ENCODE results near the gene RUNDC3A. TPM values are rescaled to one million over a fixed set of nuclear protein-coding genes. Genes with fewer than 3 reads are reported as not detected.

The RUNDC3A gene
- total RNA-seq, 1 donor from 2014 or later: 0.60 TPM

GRCh38 chr17:44315760-44316731 lies 7.6 kb downstream of the RUNDC3A start:
- Mint-ChIP-seq H3K9me3 (no peaks in the 10 kb centered on the region), H3K27me3 (ENCODE audit: low read depth) (peaks cover 72% of the 10 kb centered on the region), H3K4me3 (peak overlapping the region; percentile 62), H3K36me3 (peaks cover 6% of the 10 kb centered on the region), H3K4me1 (peaks cover 10% of the 10 kb centered on the region), H3K27ac (no peak overlapping the region)
- no peak for DNase-seq (ENCODE audit: low spot score in 2 of 2, unreplicated experiment in 2 of 2)
- TF ChIP-seq CTCF (IDR thresholded peaks at IDR 0.05; ENCODE audit: unreplicated experiment): no peak

- no peak for DNase-seq (ENCODE audit: low spot score in 2 of 2, unreplicated experiment in 2 of 2)
- H3K4me1 Mint-ChIP-seq: peaks cover 10% of the 10 kb centered on the region
- no peaks in the 10 kb centered on the region for H3K9me3 Mint-ChIP-seq
- peaks cover 6% of the 10 kb centered on the region for H3K36me3 Mint-ChIP-seq
- TF ChIP-seq CTCF (IDR thresholded peaks at IDR 0.05; ENCODE audit: unreplicated experiment): no peak
- no peak overlapping the region for H3K4me3 Mint-ChIP-seq
- peaks cover 59% of the 10 kb centered on the region for H3K27me3 Mint-ChIP-seq (ENCODE audit: low read depth)
- H3K27ac Mint-ChIP-seq: no peak overlapping the region
These were observed 9.1 kb downstream of the RUNDC3A start for GRCh38 chr17:44317545-44317944.

- peaks cover 52% of the 10 kb centered on the region for H3K27me3 Mint-ChIP-seq (ENCODE audit: low read depth)
- no peak for DNase-seq (ENCODE audit: low spot score in 2 of 2, unreplicated experiment in 2 of 2)
- no peaks in the 10 kb centered on the region for H3K9me3 Mint-ChIP-seq
- peaks cover 10% of the 10 kb centered on the region for H3K4me1 Mint-ChIP-seq
- no peak for TF ChIP-seq CTCF (IDR thresholded peaks at IDR 0.05; ENCODE audit: unreplicated experiment)
- peaks cover 6% of the 10 kb centered on the region for H3K36me3 Mint-ChIP-seq
- no peak overlapping the region for H3K4me3 Mint-ChIP-seq
- H3K27ac Mint-ChIP-seq: no peak overlapping the region
These were observed 9.9 kb downstream of the RUNDC3A start for GRCh38 chr17:44318077-44318892.

GRCh38 chr17:44320066-44320465 lies 11.7 kb downstream of the RUNDC3A start:
- H3K27me3 Mint-ChIP-seq (ENCODE audit: low read depth): peaks cover 35% of the 10 kb centered on the region
- peaks cover 6% of the 10 kb centered on the region for H3K36me3 Mint-ChIP-seq
- H3K9me3 Mint-ChIP-seq: no peaks in the 10 kb centered on the region
- peaks cover 19% of the 10 kb centered on the region for H3K4me1 Mint-ChIP-seq
- H3K27ac Mint-ChIP-seq: no peak overlapping the region
- DNase-seq (ENCODE audit: low spot score in 2 of 2, unreplicated experiment in 2 of 2): no peak
- H3K4me3 Mint-ChIP-seq: no peak overlapping the region
- TF ChIP-seq CTCF (IDR thresholded peaks at IDR 0.05; ENCODE audit: unreplicated experiment): no peak

GRCh38 chr17:44321246-44322120 lies 13.1 kb downstream of the RUNDC3A start:
- Mint-ChIP-seq H3K4me1 (peaks cover 18% of the 10 kb centered on the region), H3K27me3 (ENCODE audit: low read depth) (peaks cover 22% of the 10 kb centered on the region), H3K4me3 (no peak overlapping the region), H3K36me3 (peaks cover 6% of the 10 kb centered on the region), H3K27ac (no peak overlapping the region), H3K9me3 (no peaks in the 10 kb centered on the region)
- TF ChIP-seq CTCF (IDR thresholded peaks at IDR 0.05; ENCODE audit: unreplicated experiment): no peak
- no peak for DNase-seq (ENCODE audit: low spot score in 2 of 2, unreplicated experiment in 2 of 2)

Measured in mesothelial cell of epicardium (in vitro differentiated cells).